HepG2 (cell line): ENCODE measurements around the gene KCNIP4. TPM values are rescaled to one million over a fixed set of nuclear protein-coding genes. Genes with fewer than 3 reads are reported as not detected.

ENCODE experiments used
- ATAC-seq: fragments of 200-7000 bp; cut with Tn5 transposase; 3 replicates; pipeline ENCODE4 v1.9.1; 2020; ENCODE audit warnings: mild to moderate bottlenecking, moderate library complexity
- BruUV-seq: library from RNA; stranded (reverse); fragments of 400-500 nt; replicated peaks from 2 replicates; lab custom pipeline; 2021; lab: Mats Ljungman, UMichigan
- CTCF ChIA-PET: fragments of 300-600 bp; formaldehyde crosslinking; extraction: SDS; loops from one replicate; lab custom pipeline; 2021; ENCODE audit warnings: low total read pairs, inconsistent platforms, low intra/inter-chr PET ratio; lab: Yijun Ruan, JAX
- POLR2A ChIA-PET: fragments of 350-600 bp; sonication (Branson Sonifier 250); formaldehyde crosslinking; loops from one replicate; lab custom pipeline; 2020; ENCODE audit warnings: antibody characterized with exemption, inconsistent platforms; lab: Yijun Ruan, JAX
- DNase-seq: peaks from one replicate; pipeline ENCODE4 v3.0.0-alpha.2; 2015; ENCODE audit warnings: low spot score
- FAIRE-seq: peaks from 3 replicates; lab custom pipeline; 2011; peaks lifted over from hg19 to GRCh38; lab: Jason Lieb, UNC
- H2AFZ ChIP-seq: one replicate; pipeline ENCODE4 v1.6.1; 2011; ENCODE audit warnings: low read length, inconsistent platforms
- H3K27ac ChIP-seq: fragments of 300-600 bp; 3 replicates; pipeline ENCODE4 v1.8.0; 2011; ENCODE audit warnings: mixed run types, mild to moderate bottlenecking, mixed read lengths, low read length, inconsistent platforms; ENCODE audit not compliant: insufficient read depth; ENCODE audit errors: extremely low read length
- H3K27me3 ChIP-seq, 2 experiments: fragments of 200-600 bp in 1 of 2; 2 replicates in 1 of 2; 3 replicates in 1 of 2; pipeline versions ENCODE4 v1.6.0 to v1.8.0; 2011; ENCODE audit warnings: low read length in 2 of 2, mild to moderate bottlenecking in 2 of 2, moderate library complexity in 2 of 2, inconsistent platforms in 1 of 2; ENCODE audit not compliant: insufficient read depth in 2 of 2, control insufficient read depth in 1 of 2
- H3K36me3 ChIP-seq, 2 experiments: fragments of 200-600 bp in 1 of 2; replicated peaks in 1 of 2; 2 replicates in 1 of 2; 3 replicates in 1 of 2; pipeline versions ENCODE4 v1.5.1 to v1.8.0; 2011; ENCODE audit warnings: low read length in 2 of 2, inconsistent platforms in 1 of 2; ENCODE audit not compliant: insufficient read depth in 2 of 2, control insufficient read depth in 1 of 2
- H3K4me1 ChIP-seq: 2 replicates; pipeline ENCODE4 v1.5.1; 2012; ENCODE audit warnings: low read length, inconsistent platforms; ENCODE audit not compliant: insufficient read depth
- H3K4me2 ChIP-seq: 2 replicates; pipeline ENCODE4 v1.6.0; 2011; ENCODE audit warnings: low read depth, low read length, inconsistent platforms
- H3K4me3 ChIP-seq, 3 experiments: fragments of 200-600 bp in 1 of 3; sonication (generic), shearing (Covaris generic) in 1 of 3; replicated peaks in 1 of 3; 2 replicates each; pipeline ENCODE4 v1.5.1; 2011 to 2016; ENCODE audit warnings: low read length in 3 of 3, inconsistent platforms in 2 of 3, low read depth in 2 of 3, mild to moderate bottlenecking in 2 of 3, control low read depth in 1 of 3, mixed read lengths in 1 of 3; ENCODE audit not compliant: insufficient read depth in 1 of 3
- H3K79me2 ChIP-seq: one replicate; pipeline ENCODE4 v1.6.1; 2011; ENCODE audit warnings: low read length, inconsistent platforms; ENCODE audit not compliant: insufficient read depth
- H3K9ac ChIP-seq: 2 replicates; pipeline ENCODE4 v1.6.0; 2011; ENCODE audit warnings: mild to moderate bottlenecking, low read depth, low read length, inconsistent platforms; ENCODE audit not compliant: insufficient read depth
- H3K9me3 ChIP-seq: 2 replicates; pipeline ENCODE4 v1.5.1; 2012; ENCODE audit warnings: mild to moderate bottlenecking, low read length
- H4K20me1 ChIP-seq: 2 replicates; pipeline ENCODE4 v1.6.0; 2011; ENCODE audit warnings: inconsistent platforms, mild to moderate bottlenecking, low read length, moderate library complexity; ENCODE audit not compliant: insufficient read depth
- ERF ChIP-seq: IDR thresholded peaks from 2 replicates; pipeline ENCODE4 v1.6.1; 2018; ENCODE audit warnings: missing biosample characterization, missing genetic modification reagents
- GABPB1 ChIP-seq: IDR thresholded peaks from 2 replicates; pipeline ENCODE4 v1.6.1; 2016; ENCODE audit warnings: mild to moderate bottlenecking, missing genetic modification reagents, moderate library complexity, missing compliant biosample characterization
- HDAC2 ChIP-seq: sonication (generic); formaldehyde crosslinking; IDR thresholded peaks from 2 replicates; pipeline ENCODE4 v1.4.0; 2020; ENCODE audit warnings: missing genetic modification reagents
- HNRNPH1 ChIP-seq: fragments of 200-400 bp; formaldehyde crosslinking; optimal IDR thresholded peaks from 2 replicates; pipeline ENCODE3; 2017; ENCODE audit warnings: mild to moderate bottlenecking, low read depth, low read length
- NFIC ChIP-seq: IDR thresholded peaks from 2 replicates; pipeline ENCODE4 v1.6.1; 2012; ENCODE audit warnings: mild to moderate bottlenecking, low read length, inconsistent platforms
- PTBP1 ChIP-seq: fragments of 200-400 bp; formaldehyde crosslinking; IDR thresholded peaks from 2 replicates; pipeline ENCODE4 v1.6.1; 2018; ENCODE audit warnings: low read length, low read depth; ENCODE audit not compliant: poor library complexity, severe bottlenecking
- SMARCC2 ChIP-seq: fragments of 450-650 bp; IDR thresholded peaks from 2 replicates; pipeline ENCODE4 v1.6.1; 2017; ENCODE audit warnings: antibody characterized with exemption, mild to moderate bottlenecking
- ZNF33B ChIP-seq: sonication (generic); formaldehyde crosslinking; IDR thresholded peaks from 2 replicates; pipeline ENCODE4 v1.5.1; 2020; ENCODE audit warnings: mild to moderate bottlenecking, missing genetic modification reagents
- ZNF776 ChIP-seq: sonication (generic); formaldehyde crosslinking; IDR thresholded peaks from 2 replicates; pipeline ENCODE4 v1.4.0; 2020; ENCODE audit warnings: mild to moderate bottlenecking, missing genetic modification reagents
- WGBS: methylation state at CpG from one replicate; pipeline ENCODE4 v1.1.6; 2017; ENCODE audit warnings: low lambda C conversion rate; 5-methylcytosine and 5-hydroxymethylcytosine counted together
- in situ Hi-C: cut with HindIII; loops from 2 replicates; pipeline ENCODE4 v1.10.0; 2017; ENCODE audit warnings: low pct_unique_long_range_greater_than_20kb; ENCODE audit not compliant: extremely low pct_ligation_motif_present
- intact Hi-C: fragments of 100-400 bp; cut with micrococcal nuclease; formaldehyde crosslinking; loops from one replicate; pipeline ENCODE4 v1.10.0; 2022; ENCODE audit not compliant: unreplicated experiment
- polyA plus RNA-seq, 8 experiments: library from polyadenylated mRNA; depleted of rRNA in 3 of 8; stranded (reverse) in 7 of 8; unstranded in 1 of 8; fragments of >200 nt; fragmentation: Illumina TruSeq in 4 of 8; extraction: Trizol in 4 of 8; gene quantifications; 2 replicates each; pipeline versions ENCODE4 v1.2.1 to v1.2.3, GENCODE V29; 2011 to 2016; ENCODE audit warnings: low read depth in 4 of 8, missing spikeins in 1 of 8, mixed read lengths in 1 of 8; ENCODE audit not compliant: insufficient read depth in 1 of 8
- total RNA-seq, 5 experiments: library from RNA; depleted of rRNA; stranded (reverse); fragments of >200 nt; fragmentation: Illumina TruSeq; extraction: Trizol; gene quantifications; 2 replicates each; pipeline ENCODE4 v1.2.3, GENCODE V29; 2016; ENCODE audit warnings: low read depth in 1 of 5
- TF ChIP-seq, protein P1 (sequence below): sonication (generic); formaldehyde crosslinking; IDR thresholded peaks from 2 replicates; pipeline ENCODE4 v1.5.0; 2020; ENCODE audit warnings: mild to moderate bottlenecking, missing genetic modification reagents

Gene KCNIP4
- total and polyA plus RNA-seq, 2 of the 13 experiments (the other 11 are each of a cell fraction or from before 2014, with no cell fraction given): 0.09 TPM; not detected in 1

DNA sequence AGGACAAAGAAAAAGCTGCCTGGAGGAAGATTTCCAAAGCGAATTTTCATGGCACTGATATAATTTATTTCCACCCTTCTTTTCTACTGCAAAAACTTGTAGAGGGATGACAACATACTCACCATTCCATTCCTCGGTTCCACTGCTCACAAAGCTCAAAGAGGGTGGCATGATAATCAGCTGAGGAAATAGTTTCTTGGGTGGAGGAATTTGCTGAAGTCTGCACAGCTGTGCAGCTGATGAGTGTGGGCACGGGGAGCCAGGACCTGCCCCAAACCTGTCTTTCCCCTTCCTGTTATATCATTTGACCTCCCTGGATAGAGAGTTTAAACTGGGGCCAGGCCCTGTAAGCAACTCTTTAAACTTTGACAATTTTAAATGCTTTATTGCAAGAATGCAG is 1087.7 kb downstream of the KCNIP4 start:
- BruUV-seq: no TSS peak
- FAIRE-seq: no peak
- CTCF ChIA-PET: no interaction called here

More for the DNA sequence above, 1087.7 kb downstream of the KCNIP4 start:
- H2AFZ ChIP-seq: no peak overlapping the region
- TF ChIP-seq NFIC: no peak
- TF ChIP-seq ZNF33B (CRISPR knock-in tag): no peak
- TF ChIP-seq HDAC2 (CRISPR knock-in tag): no peak
- TF ChIP-seq ERF (CRISPR knock-in tag): no peak
- TF ChIP-seq HNRNPH1: no peak
- no peak for TF ChIP-seq ZNF776 (CRISPR knock-in tag)
- no peak for TF ChIP-seq SMARCC2
- TF ChIP-seq PTBP1: no peak
- TF ChIP-seq, protein P1, sequence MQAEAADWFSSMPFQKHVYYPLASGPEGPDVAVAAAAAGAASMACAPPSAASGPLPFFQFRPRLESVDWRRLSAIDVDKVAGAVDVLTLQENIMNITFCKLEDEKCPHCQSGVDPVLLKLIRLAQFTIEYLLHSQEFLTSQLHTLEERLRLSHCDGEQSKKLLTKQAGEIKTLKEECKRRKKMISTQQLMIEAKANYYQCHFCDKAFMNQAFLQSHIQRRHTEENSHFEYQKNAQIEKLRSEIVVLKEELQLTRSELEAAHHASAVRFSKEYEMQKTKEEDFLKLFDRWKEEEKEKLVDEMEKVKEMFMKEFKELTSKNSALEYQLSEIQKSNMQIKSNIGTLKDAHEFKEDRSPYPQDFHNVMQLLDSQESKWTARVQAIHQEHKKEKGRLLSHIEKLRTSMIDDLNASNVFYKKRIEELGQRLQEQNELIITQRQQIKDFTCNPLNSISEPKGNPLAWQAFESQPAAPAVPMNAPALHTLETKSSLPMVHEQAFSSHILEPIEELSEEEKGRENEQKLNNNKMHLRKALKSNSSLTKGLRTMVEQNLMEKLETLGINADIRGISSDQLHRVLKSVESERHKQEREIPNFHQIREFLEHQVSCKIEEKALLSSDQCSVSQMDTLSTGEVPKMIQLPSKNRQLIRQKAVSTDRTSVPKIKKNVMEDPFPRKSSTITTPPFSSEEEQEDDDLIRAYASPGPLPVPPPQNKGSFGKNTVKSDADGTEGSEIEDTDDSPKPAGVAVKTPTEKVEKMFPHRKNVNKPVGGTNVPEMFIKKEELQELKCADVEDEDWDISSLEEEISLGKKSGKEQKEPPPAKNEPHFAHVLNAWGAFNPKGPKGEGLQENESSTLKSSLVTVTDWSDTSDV: no peak
- no peak for TF ChIP-seq GABPB1
- TF ChIP-seq, all 625 proteins: peak for 0
- H4K20me1 ChIP-seq: no peaks in the 10 kb centered on the region
- H3K4me3 ChIP-seq: no peak overlapping the region
- H3K9me3 ChIP-seq: peaks cover 38% of the 10 kb centered on the region
- POLR2A ChIA-PET: no interaction called here
- H3K9ac ChIP-seq: no peak overlapping the region
- H3K36me3 ChIP-seq: no peaks in the 10 kb centered on the region
- in situ Hi-C loops: no loop called here
- ATAC-seq (no peak), DNase-seq (no peak)
- H3K4me2 ChIP-seq: no peak overlapping the region
- H3K27ac ChIP-seq: no peak overlapping the region
- intact Hi-C loops: no loop called here
- WGBS: 2% methylated on average over 2 of the region's 3 CpGs
- H3K4me1 ChIP-seq: no peaks in the 10 kb centered on the region
- H3K27me3 ChIP-seq: no peaks in the 10 kb centered on the region
- H3K79me2 ChIP-seq: no peaks in the 10 kb centered on the region
